WERI-Rb-1 (cell line): ENCODE data around the gene GTF3A.

Experiments
- DNase-seq: peaks from one replicate; pipeline ENCODE4 v3.0.0-alpha.2; 2020
- H3K27ac ChIP-seq: fragments of 250-450 bp; sonication (Bioruptor Pico); 2 replicates; pipeline ENCODE4 v1.5.1; 2020; ENCODE audit warnings: mild to moderate bottlenecking, moderate library complexity
- H3K27me3 ChIP-seq: fragments of 250-450 bp; sonication (Bioruptor Pico); 2 replicates; pipeline ENCODE4 v1.5.1; 2021; ENCODE audit warnings: mild to moderate bottlenecking, low read depth, moderate library complexity; ENCODE audit not compliant: insufficient read depth, severe bottlenecking
- H3K36me3 ChIP-seq: fragments of 250-450 bp; sonication (Bioruptor Pico); 2 replicates; pipeline ENCODE4 v1.5.1; 2020; ENCODE audit warnings: mild to moderate bottlenecking, moderate library complexity
- H3K4me3 ChIP-seq: 2 replicates; pipeline ENCODE4 v1.5.1; 2011; ENCODE audit warnings: low read depth, mild to moderate bottlenecking, control low read depth, low read length
- H3K9me3 ChIP-seq: fragments of 250-450 bp; sonication (Bioruptor Pico); 2 replicates; pipeline ENCODE4 v1.5.1; 2021; ENCODE audit warnings: mild to moderate bottlenecking, moderate library complexity; ENCODE audit not compliant: severe bottlenecking
- CTCF ChIP-seq: IDR thresholded peaks from 2 replicates; pipeline ENCODE4 v1.5.1; 2011; ENCODE audit warnings: low read depth, mild to moderate bottlenecking, control low read depth, inconsistent platforms, low read length

GTF3A gene

GRCh38 chr13:27455331-27455855, 31.0 kb downstream of the GTF3A start:
- no peaks in the 10 kb centered on the region for H3K36me3 ChIP-seq
- H3K4me3 ChIP-seq: no peak overlapping the region

GRCh38 chr13:27461940-27462584, 37.6 kb downstream of the GTF3A start:
- H3K36me3 ChIP-seq: no peaks in the 10 kb centered on the region
- DNase-seq: no peak
- no peak for TF ChIP-seq CTCF
- no peak overlapping the region for H3K27ac ChIP-seq
- peaks cover 82% of the 10 kb centered on the region for H3K27me3 ChIP-seq
- no peak overlapping the region for H3K4me3 ChIP-seq
- no peaks in the 10 kb centered on the region for H3K9me3 ChIP-seq

More at GRCh38 chr13:27455331-27455855, 31.0 kb downstream of the GTF3A start:
- TF ChIP-seq CTCF: no peak
- DNase-seq: no peak
- Histone ChIP-seq H3K9me3 (no peaks in the 10 kb centered on the region), H3K27ac (no peak overlapping the region), H3K27me3 (peaks cover 57% of the 10 kb centered on the region)

GRCh38 chr13:27463500-27463899, 39.1 kb downstream of the GTF3A start:
- Histone ChIP-seq H3K27me3 (peaks cover 71% of the 10 kb centered on the region), H3K4me3 (no peak overlapping the region), H3K9me3 (no peaks in the 10 kb centered on the region), H3K36me3 (no peaks in the 10 kb centered on the region), H3K27ac (no peak overlapping the region)
- no peak for TF ChIP-seq CTCF
- DNase-seq: no peak

- H3K4me3 ChIP-seq: no peak overlapping the region
- no peaks in the 10 kb centered on the region for H3K9me3 ChIP-seq
- peaks cover 69% of the 10 kb centered on the region for H3K27me3 ChIP-seq
- no peak for DNase-seq
- no peak overlapping the region for H3K27ac ChIP-seq
- no peaks in the 10 kb centered on the region for H3K36me3 ChIP-seq
- no peak for TF ChIP-seq CTCF
These were observed 41.2 kb downstream of the GTF3A start for GRCh38 chr13:27465611-27466010.

- TF ChIP-seq CTCF: no peak
- no peak overlapping the region for H3K4me3 ChIP-seq
- no peaks in the 10 kb centered on the region for H3K9me3 ChIP-seq
- H3K36me3 ChIP-seq: no peaks in the 10 kb centered on the region
- no peak for DNase-seq
- peaks cover 69% of the 10 kb centered on the region for H3K27me3 ChIP-seq
- no peak overlapping the region for H3K27ac ChIP-seq
These were observed 42.1 kb downstream of the GTF3A start for GRCh38 chr13:27466513-27466912.
